GM20000 (cell line): ENCODE results near the gene PPP1R27.

Source experiments
- DNase-seq: peaks from one replicate; pipeline ENCODE4 v3.0.0; 2012; ENCODE audit warnings: low spot score
- TF ChIP-seq, protein P1 (sequence below): IDR thresholded peaks from 2 replicates; pipeline ENCODE4 v1.5.1; 2012; ENCODE audit warnings: mild to moderate bottlenecking, control low read depth; ENCODE audit errors: extremely low read depth, missing control alignments

The PPP1R27 gene

DNA sequence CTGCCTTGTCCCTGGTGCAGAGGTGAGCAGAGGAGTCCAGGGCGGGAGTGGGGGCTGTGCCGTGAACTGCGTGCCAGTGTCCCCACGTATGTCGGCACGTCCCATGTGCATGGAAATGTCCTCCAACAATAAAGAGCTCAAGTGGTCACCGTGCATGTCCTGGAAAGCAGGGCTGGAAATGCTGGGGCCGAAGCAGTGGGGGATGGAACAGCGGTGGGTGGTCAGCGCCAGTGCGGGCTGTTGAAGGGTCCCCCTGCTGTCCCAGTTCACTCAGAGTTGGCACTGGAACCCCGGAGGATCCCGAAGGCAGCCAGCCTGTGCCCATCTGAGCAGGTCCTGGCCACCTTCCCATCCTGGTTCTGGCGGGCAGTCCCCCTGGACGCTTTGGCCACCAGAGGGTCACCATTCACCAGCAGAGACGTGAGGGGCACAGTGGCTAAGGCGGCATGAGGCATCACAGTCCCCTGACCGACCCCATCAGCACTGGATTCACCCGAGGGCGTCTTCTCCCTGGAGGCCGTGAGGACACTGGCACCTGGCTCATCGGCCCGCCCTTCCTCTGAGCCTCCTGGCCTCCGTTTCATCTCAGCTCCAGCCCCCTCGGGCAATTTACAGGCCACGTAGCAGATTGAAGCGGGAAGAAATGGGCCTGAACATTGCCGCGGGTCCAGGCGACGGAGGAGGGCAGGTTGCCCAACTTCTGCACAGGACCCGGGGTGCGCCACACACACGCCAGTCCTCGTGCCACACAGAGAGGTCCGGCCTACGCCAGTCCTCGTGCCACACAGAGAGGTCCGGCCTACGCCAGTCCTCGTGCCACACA lies 20.8 kb downstream of the PPP1R27 start:
- TF ChIP-seq, protein P1, sequence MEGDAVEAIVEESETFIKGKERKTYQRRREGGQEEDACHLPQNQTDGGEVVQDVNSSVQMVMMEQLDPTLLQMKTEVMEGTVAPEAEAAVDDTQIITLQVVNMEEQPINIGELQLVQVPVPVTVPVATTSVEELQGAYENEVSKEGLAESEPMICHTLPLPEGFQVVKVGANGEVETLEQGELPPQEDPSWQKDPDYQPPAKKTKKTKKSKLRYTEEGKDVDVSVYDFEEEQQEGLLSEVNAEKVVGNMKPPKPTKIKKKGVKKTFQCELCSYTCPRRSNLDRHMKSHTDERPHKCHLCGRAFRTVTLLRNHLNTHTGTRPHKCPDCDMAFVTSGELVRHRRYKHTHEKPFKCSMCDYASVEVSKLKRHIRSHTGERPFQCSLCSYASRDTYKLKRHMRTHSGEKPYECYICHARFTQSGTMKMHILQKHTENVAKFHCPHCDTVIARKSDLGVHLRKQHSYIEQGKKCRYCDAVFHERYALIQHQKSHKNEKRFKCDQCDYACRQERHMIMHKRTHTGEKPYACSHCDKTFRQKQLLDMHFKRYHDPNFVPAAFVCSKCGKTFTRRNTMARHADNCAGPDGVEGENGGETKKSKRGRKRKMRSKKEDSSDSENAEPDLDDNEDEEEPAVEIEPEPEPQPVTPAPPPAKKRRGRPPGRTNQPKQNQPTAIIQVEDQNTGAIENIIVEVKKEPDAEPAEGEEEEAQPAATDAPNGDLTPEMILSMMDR: no peak
- DNase-seq: no peak

DNA sequence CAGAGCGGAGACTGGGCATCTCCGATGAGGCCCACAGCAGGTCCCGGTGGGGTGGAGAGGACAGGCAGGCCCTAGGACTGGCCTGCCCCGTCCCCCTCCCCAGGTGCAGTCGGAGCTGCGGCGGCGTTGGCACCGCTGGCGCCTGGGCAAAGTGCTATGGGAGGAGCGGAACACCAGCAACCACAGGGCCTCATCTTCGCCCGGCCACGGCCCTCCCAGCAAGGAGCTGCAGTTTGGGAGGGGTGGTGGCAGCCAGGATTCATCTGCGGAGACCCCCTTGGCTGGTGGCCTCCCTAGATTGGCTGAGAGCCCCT lies 21.5 kb downstream of the PPP1R27 start:
- TF ChIP-seq, protein P1: no peak
- no peak for DNase-seq

GRCh38 chr17:81812571-81813370 lies 22.1 kb downstream of the PPP1R27 start:
- no peak for DNase-seq
- TF ChIP-seq, protein P1: no peak

- DNase-seq: no peak
- TF ChIP-seq, protein P1: no peak
Observed at GRCh38 chr17:81811705-81812570, 22.9 kb downstream of the PPP1R27 start.

DNA sequence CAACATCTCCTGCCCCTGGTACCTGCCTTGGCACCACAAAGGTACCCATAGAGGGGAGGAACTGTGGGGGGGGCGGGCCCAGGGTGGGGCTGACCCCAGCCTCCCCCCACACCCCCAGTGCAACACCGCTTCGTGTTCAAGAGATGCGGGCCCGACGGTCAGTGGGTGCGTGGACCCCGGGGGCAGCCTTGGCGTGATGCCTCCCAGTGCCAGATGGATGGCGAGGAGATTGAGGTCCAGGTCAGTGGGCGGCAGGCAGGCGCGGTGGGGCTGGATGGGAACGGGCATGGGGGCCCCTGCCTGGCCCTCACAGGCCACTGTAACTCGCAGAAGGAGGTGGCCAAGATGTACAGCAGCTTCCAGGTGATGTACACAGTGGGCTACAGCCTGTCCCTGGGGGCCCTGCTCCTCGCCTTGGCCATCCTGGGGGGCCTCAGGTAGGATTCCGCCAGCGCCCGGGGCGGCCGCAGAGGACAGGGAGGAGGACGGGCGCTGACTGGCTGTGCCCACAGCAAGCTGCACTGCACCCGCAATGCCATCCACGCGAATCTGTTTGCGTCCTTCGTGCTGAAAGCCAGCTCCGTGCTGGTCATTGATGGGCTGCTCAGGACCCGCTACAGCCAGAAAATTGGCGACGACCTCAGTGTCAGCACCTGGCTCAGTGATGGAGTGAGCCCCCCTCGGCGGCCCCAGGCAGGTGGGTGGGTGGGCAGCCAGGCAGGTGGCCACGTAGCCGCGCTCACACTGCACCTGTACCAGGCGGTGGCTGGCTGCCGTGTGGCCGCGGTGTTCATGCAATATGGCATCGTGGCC lies 23.8 kb downstream of the PPP1R27 start:
- no peak for DNase-seq
- TF ChIP-seq, protein P1: no peak

- no peak for DNase-seq
- TF ChIP-seq, protein P1: no peak
Observed at GRCh38 chr17:81810476-81810875, 24.4 kb downstream of the PPP1R27 start.
